Caco-2 (cell line): ENCODE data around the gene PLIN5. TPM values are rescaled to one million over a fixed set of nuclear protein-coding genes. Genes with fewer than 3 reads are reported as not detected.

ENCODE experiments used
- BruUV-seq: library from RNA; stranded (reverse); fragments of 400-500 nt; replicated peaks from 2 replicates; lab custom pipeline; 2021; lab: Mats Ljungman, UMichigan
- CTCF ChIA-PET: fragments of 300-600 bp; sonication (Branson Sonifier 250); formaldehyde crosslinking; loops from one replicate; lab custom pipeline; 2022; ENCODE audit warnings: antibody characterized with exemption; lab: Charles Lee
- POLR2A ChIA-PET: fragments of 300-600 bp; sonication (Branson Sonifier 250); formaldehyde crosslinking; loops from one replicate; lab custom pipeline; 2022; ENCODE audit warnings: antibody characterized with exemption; lab: Charles Lee
- DNase-seq, 2 experiments: peaks; one replicate each; pipeline versions ENCODE4 v3.0.0 to v3.0.0-alpha.2; 2020 to 2022
- H3K27me3 ChIP-seq: replicated peaks from 2 replicates; pipeline ENCODE4 v1.6.0; 2011; ENCODE audit warnings: low read length; ENCODE audit not compliant: control insufficient read depth, insufficient read depth
- H3K36me3 ChIP-seq: 2 replicates; pipeline ENCODE4 v1.5.1; 2011; ENCODE audit warnings: low read length; ENCODE audit not compliant: control insufficient read depth, insufficient read depth
- H3K4me1 ChIP-seq: fragments of 250-450 bp; sonication (Bioruptor Pico); 2 replicates; pipeline ENCODE4 v1.5.1; 2020; ENCODE audit warnings: mild to moderate bottlenecking
- H3K4me3 ChIP-seq: 2 replicates; pipeline ENCODE4 v1.5.1; 2011; ENCODE audit warnings: low read depth, mild to moderate bottlenecking, control low read depth, low read length
- H3K9me3 ChIP-seq: fragments of 250-450 bp; sonication (Bioruptor Pico); 2 replicates; pipeline ENCODE4 v1.5.1; 2020; ENCODE audit warnings: mild to moderate bottlenecking, moderate library complexity
- H3K27ac Mint-ChIP-seq: one replicate; pipeline ENCODE4 v1.8.0; 2022; ENCODE audit warnings: mixed read lengths; ENCODE audit not compliant: unreplicated experiment
- H3K27me3 Mint-ChIP-seq: one replicate; pipeline ENCODE4 v1.8.0; 2022; ENCODE audit warnings: mixed read lengths; ENCODE audit not compliant: insufficient read depth, unreplicated experiment
- H3K36me3 Mint-ChIP-seq: one replicate; pipeline ENCODE4 v1.8.0; 2022; ENCODE audit warnings: mild to moderate bottlenecking, mixed read lengths; ENCODE audit not compliant: insufficient read depth, unreplicated experiment
- H3K4me1 Mint-ChIP-seq: one replicate; pipeline ENCODE4 v1.8.0; 2022; ENCODE audit warnings: low read depth, mixed read lengths; ENCODE audit not compliant: unreplicated experiment
- H3K4me3 Mint-ChIP-seq: one replicate; pipeline ENCODE4 v1.8.0; 2022; ENCODE audit warnings: mild to moderate bottlenecking, moderate library complexity, mixed read lengths; ENCODE audit not compliant: unreplicated experiment
- H3K9me3 Mint-ChIP-seq: one replicate; pipeline ENCODE4 v1.8.0; 2022; ENCODE audit warnings: mixed read lengths; ENCODE audit not compliant: unreplicated experiment
- CTCF ChIP-seq, 2 experiments: fragments of 200-600 bp in 1 of 2; IDR thresholded peaks; 1 replicate in 1 of 2; 2 replicates in 1 of 2; pipeline versions ENCODE4 v1.5.1 to v1.8.0; 2011 to 2022; ENCODE audit warnings: antibody characterized with exemption in 1 of 2, control low read depth in 1 of 2, inconsistent platforms in 1 of 2, low read depth in 1 of 2, low read length in 1 of 2, mild to moderate bottlenecking in 1 of 2, moderate library complexity in 1 of 2; ENCODE audit not compliant: insufficient read depth in 1 of 2, severe bottlenecking in 1 of 2, unreplicated experiment in 1 of 2
- intact Hi-C: fragments of 100-400 bp; cut with micrococcal nuclease; formaldehyde crosslinking; loops from one replicate; pipeline ENCODE4 v1.10.0; 2022; ENCODE audit not compliant: unreplicated experiment
- total RNA-seq: library from RNA; stranded (reverse); gene quantifications from 2 replicates; pipeline ENCODE4 v1.2.3, GENCODE V29; 2022

PLIN5 gene
- total RNA-seq, 1 experiment from 2014 or later = 0.73 TPM

DNA sequence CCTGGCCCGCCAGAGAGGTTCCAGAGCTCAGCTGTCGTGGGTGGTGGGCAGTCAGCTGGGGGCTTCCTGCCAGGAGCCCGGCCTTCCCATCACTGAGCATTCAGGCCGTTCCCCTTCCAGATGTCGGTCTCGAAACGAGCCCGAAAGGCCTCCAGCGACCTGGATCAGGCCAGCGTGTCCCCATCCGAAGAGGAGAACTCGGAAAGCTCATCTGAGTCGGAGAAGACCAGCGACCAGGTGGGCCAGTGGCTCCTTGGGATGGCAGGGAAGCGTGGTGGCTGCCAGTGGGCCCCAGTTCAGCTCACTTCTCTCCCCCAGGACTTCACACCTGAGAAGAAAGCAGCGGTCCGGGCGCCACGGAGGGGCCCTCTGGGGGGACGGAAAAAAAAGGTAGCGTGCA, 43.6 kb downstream of the PLIN5 start:
- Histone ChIP-seq H3K4me1 (no peaks in the 10 kb centered on the region), H3K27me3 (no peaks in the 10 kb centered on the region), H3K9me3 (no peaks in the 10 kb centered on the region), H3K36me3 (peaks cover 1% of the 10 kb centered on the region), H3K4me3 (no peak overlapping the region)
- Mint-ChIP-seq H3K9me3 (no peaks in the 10 kb centered on the region), H3K36me3 (peaks cover 30% of the 10 kb centered on the region), H3K4me3 (no peak overlapping the region), H3K27ac (no peak overlapping the region), H3K27me3 (no peaks in the 10 kb centered on the region), H3K4me1 (no peaks in the 10 kb centered on the region)
- DNase-seq = no peak
- no TSS peak for BruUV-seq
- intact Hi-C loops = no loop called here
- ChIA-PET POLR2A (no interaction called here), CTCF (no interaction called here)
- TF ChIP-seq CTCF (IDR thresholded peaks at IDR 0.05; ENCODE audit: insufficient read depth in 1 of 2, low read depth in 1 of 2, low read length in 1 of 2, severe bottlenecking in 1 of 2, unreplicated experiment in 1 of 2) = no peak

DNA sequence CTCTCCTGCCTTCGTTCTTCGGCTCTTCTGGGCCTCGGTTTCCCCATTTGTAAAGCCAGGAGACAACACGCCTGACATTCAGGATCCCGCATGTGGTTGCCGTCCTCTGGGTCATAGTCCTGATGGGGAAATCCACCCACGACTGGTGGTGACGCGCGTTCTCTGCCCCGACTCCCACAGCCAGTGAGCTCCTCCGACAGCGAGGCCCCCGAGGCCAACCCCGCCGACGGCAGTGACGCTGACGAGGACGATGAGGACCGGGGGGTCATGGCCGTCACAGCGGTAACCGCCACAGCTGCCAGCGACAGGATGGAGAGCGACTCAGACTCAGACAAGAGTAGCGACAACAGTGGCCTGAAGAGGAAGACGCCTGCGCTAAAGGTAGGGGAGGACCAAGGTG, 46.5 kb downstream of the PLIN5 start:
- POLR2A ChIA-PET = no interaction called here
- CTCF ChIA-PET = no interaction called here
- intact Hi-C loops = no loop called here

DNA sequence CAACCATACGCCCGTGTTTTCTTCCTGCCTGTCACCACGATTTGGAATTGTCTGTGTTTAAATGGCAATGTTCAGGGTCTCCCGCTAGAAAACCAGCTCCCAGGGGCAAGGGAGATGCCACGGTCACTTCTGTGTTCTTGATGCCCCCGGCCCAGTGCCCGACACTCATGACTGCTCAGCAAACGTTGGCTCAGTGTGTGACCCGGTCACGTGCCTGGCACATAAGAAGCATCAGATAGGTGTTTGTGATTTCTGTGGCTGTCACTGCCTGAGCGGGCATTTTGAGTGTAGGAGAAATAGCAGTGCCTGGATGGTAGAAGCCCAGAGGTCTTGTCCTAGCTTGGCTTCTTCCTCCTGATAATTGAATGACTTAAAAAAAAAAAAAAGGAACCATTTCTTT, 47.5 kb downstream of the PLIN5 start:
- no peak for TF ChIP-seq CTCF (IDR thresholded peaks at IDR 0.05; ENCODE audit: insufficient read depth in 1 of 2, low read depth in 1 of 2, low read length in 1 of 2, severe bottlenecking in 1 of 2, unreplicated experiment in 1 of 2)
- CTCF ChIA-PET = no interaction called here
- H3K4me3 ChIP-seq = no peak overlapping the region
- BruUV-seq = no TSS peak
- H3K4me1 ChIP-seq = no peaks in the 10 kb centered on the region
- Mint-ChIP-seq H3K27me3 (no peaks in the 10 kb centered on the region), H3K4me3 (no peak overlapping the region), H3K27ac (no peak overlapping the region), H3K36me3 (peaks cover 43% of the 10 kb centered on the region), H3K9me3 (no peaks in the 10 kb centered on the region), H3K4me1 (no peaks in the 10 kb centered on the region)
- POLR2A ChIA-PET = no interaction called here
- H3K36me3 ChIP-seq = peaks cover 1% of the 10 kb centered on the region; the same call in 1 of the 2 replicates
- H3K9me3 ChIP-seq = no peaks in the 10 kb centered on the region
- DNase-seq = no peak
- H3K27me3 ChIP-seq = no peaks in the 10 kb centered on the region
- intact Hi-C loops = no loop called here

More for the DNA sequence above, 46.5 kb downstream of the PLIN5 start:
- DNase-seq = no peak
- H3K9me3 ChIP-seq = no peaks in the 10 kb centered on the region
- Mint-ChIP-seq H3K36me3 (peaks cover 41% of the 10 kb centered on the region), H3K27me3 (no peaks in the 10 kb centered on the region), H3K4me3 (no peak overlapping the region), H3K27ac (no peak overlapping the region), H3K4me1 (no peaks in the 10 kb centered on the region), H3K9me3 (no peaks in the 10 kb centered on the region)
- H3K4me3 ChIP-seq = no peak overlapping the region
- no peaks in the 10 kb centered on the region for H3K27me3 ChIP-seq
- no TSS peak for BruUV-seq
- H3K36me3 ChIP-seq = peaks cover 1% of the 10 kb centered on the region; the same call in 1 of the 2 replicates
- no peaks in the 10 kb centered on the region for H3K4me1 ChIP-seq
- no peak for TF ChIP-seq CTCF (IDR thresholded peaks at IDR 0.05; ENCODE audit: insufficient read depth in 1 of 2, low read depth in 1 of 2, low read length in 1 of 2, severe bottlenecking in 1 of 2, unreplicated experiment in 1 of 2)
